PC-9 (cell line): ENCODE measurements around the gene RPGRIP1.

Source experiments
- EZH2 ChIP-seq: fragments of 200-600 bp; sonication (generic); IDR thresholded peaks from 2 replicates; pipeline ENCODE4 v1.8.0; 2017; ENCODE audit warnings: antibody characterized with exemption, low read depth
- TF ChIP-seq, protein P1 (sequence below): fragments of 200-600 bp; sonication (generic); conservative IDR thresholded peaks from 2 replicates; pipeline ENCODE4 v1.6.1; 2017; ENCODE audit warnings: mixed run types, antibody characterized with exemption, mild to moderate bottlenecking, moderate library complexity

DNA sequence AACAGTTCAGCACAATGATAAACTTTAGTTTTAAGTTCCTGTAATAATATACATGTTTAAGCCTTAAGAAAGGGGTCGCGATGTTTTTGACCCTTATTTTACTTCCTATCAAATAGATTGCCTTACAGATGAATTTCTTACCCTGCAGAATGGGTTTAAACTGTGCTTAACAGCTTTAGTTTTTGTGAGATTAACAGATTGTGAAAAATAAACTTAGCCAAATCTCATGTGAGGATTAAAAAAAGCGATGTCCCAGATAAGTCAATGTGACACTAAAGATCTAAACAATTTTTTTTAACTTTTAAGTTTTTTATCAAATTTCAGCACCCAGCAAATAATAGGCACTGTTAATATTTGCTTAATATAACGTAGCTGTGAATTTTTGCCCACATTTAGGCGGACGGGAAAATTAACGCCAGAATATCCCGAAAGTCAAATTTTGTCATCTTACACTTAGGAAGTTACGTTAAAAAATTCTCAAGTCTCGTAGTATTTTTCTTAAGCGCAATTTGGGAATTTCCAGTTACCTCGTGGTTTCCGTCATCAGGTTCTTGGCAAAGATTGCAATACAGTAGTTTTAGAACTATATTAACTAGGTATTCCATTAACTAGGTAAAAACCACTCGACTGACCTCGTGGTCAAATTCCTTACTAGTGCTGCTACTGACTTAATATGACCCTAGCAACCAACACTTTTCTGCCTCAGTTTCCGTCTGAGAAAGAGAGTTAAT, 11.8 kb upstream of the RPGRIP1 start:
- TF ChIP-seq, protein P1, sequence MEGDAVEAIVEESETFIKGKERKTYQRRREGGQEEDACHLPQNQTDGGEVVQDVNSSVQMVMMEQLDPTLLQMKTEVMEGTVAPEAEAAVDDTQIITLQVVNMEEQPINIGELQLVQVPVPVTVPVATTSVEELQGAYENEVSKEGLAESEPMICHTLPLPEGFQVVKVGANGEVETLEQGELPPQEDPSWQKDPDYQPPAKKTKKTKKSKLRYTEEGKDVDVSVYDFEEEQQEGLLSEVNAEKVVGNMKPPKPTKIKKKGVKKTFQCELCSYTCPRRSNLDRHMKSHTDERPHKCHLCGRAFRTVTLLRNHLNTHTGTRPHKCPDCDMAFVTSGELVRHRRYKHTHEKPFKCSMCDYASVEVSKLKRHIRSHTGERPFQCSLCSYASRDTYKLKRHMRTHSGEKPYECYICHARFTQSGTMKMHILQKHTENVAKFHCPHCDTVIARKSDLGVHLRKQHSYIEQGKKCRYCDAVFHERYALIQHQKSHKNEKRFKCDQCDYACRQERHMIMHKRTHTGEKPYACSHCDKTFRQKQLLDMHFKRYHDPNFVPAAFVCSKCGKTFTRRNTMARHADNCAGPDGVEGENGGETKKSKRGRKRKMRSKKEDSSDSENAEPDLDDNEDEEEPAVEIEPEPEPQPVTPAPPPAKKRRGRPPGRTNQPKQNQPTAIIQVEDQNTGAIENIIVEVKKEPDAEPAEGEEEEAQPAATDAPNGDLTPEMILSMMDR: no peak
- TF ChIP-seq EZH2: no peak
